ENCODE data around the gene EYS. TPM values are rescaled to one million over a fixed set of nuclear protein-coding genes. Genes with fewer than 3 reads are reported as not detected.

The EYS gene
- total and polyA plus RNA-seq, 9 of the 15 experiments (the other 6 are each of a cell fraction or from before 2014, with no cell fraction given): 0.03 to 0.36 (median 0.10) TPM; not detected in 2

DNA sequence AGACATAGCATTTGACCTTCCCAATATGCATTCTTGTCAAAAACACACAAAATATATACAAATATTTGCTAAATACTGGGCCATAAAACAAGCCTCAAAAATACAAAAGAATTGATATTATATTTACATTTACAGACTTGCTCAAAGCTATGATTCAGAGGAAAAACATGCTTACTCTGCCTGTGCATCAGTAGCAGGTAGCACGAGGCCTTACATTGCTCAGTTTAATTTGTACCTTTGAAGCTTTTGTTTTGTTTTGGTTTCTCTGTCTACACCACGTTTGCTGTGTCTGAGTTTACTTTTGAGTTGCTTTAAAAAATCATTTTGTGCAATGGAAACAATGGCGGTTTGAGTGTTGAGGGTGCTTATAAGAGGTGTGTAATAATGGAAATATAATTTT is 1972.1 kb downstream of the EYS start:
- Histone ChIP-seq H3K4me2 (ENCODE audit: insufficient read depth, low read length) (no peak overlapping the region), H3K27me3 (ENCODE audit: control insufficient read depth in 2 of 2, insufficient read depth in 2 of 2, low read length in 2 of 2) (no peaks in the 10 kb centered on the region), H3K9me3 (replicated peaks; ENCODE audit: control insufficient read depth, insufficient read depth, low read depth, low read length) (no peaks in the 10 kb centered on the region; the same call in 1 of the 2 replicates), H3K9me1 (ENCODE audit: control insufficient read depth, insufficient read depth, low read length) (no peaks in the 10 kb centered on the region), H3K4me3 (no peak overlapping the region), H3K9ac (ENCODE audit: insufficient read depth in 1 of 2, low read depth in 2 of 2, low read length in 2 of 2) (no peak overlapping the region), H4K20me1 (replicated peaks; ENCODE audit: control insufficient read depth, insufficient read depth, low read length) (no peaks in the 10 kb centered on the region), H3K79me2 (ENCODE audit: control insufficient read depth, insufficient read depth, low read length) (no peaks in the 10 kb centered on the region), H3K27ac (ENCODE audit: extremely low read depth, low read depth, low read length) (no peak overlapping the region), H3K4me1 (replicated peaks in 1 of 2; ENCODE audit: control insufficient read depth in 2 of 2, insufficient read depth in 2 of 2, low read length in 2 of 2) (no peaks in the 10 kb centered on the region), H3K36me3 (ENCODE audit: control insufficient read depth, insufficient read depth, low read length) (no peaks in the 10 kb centered on the region), H2AFZ (ENCODE audit: low read depth, low read length) (no peak overlapping the region)
- CTCF ChIA-PET (ENCODE audit: low intra/inter-chr PET ratio): no interaction called here
- intact Hi-C loops (cut with micrococcal nuclease) (no loop called here), in situ Hi-C loops (cut with MboI) (no loop called here)
- 0% methylated on average over 3 of the region's 3 CpGs for WGBS (ENCODE audit: insufficient coverage, low coverage, missing lambda C conversion rate)
- TF ChIP-seq CREB3 (tag; conservative IDR thresholded peaks at IDR 0.05; ENCODE audit: low read depth) (no peak), YY1 (IDR thresholded peaks at IDR 0.05; ENCODE audit: borderline replicate concordance in 1 of 3, control insufficient read depth in 1 of 3, extremely low read depth in 1 of 3, insufficient read depth in 3 of 3, insufficient read length in 1 of 3, insufficient replicate concordance in 2 of 3, low read depth in 1 of 3, low read length in 2 of 3) (no peak), LCOR (CRISPR knock-in tag; IDR thresholded peaks at IDR 0.05) (no peak)
- no peak for ATAC-seq
- POLR2A ChIA-PET: no interaction called here
- no peak for DNase-seq (ENCODE audit: extremely low read depth in 1 of 4, low spot score in 3 of 4)
- FAIRE-seq: no peak
- BruUV-seq (replicated peaks): no TSS peak

DNA sequence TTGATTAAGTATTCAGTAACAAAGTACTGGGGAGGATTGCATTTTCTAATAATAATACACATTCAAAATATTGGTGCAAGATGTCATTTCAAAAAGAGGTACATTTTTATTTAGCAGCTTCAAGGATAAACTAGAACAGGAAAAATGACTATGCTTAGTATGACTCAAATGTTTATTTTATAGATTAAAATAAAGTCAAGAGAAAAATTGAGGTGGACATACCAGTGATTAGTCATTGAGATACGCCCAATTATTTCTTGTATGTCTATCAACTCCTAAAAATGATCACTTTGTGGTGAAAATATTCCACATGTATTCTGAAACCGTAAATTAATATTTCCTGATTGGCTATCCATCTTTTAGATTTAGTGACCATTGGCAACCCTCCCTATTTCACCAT is 1974.7 kb downstream of the EYS start:
- Histone ChIP-seq H3K27me3 (ENCODE audit: control insufficient read depth in 2 of 2, insufficient read depth in 2 of 2, low read length in 2 of 2) (no peaks in the 10 kb centered on the region), H3K79me2 (ENCODE audit: control insufficient read depth, insufficient read depth, low read length) (no peaks in the 10 kb centered on the region), H3K4me1 (replicated peaks in 1 of 2; ENCODE audit: control insufficient read depth in 2 of 2, insufficient read depth in 2 of 2, low read length in 2 of 2) (no peaks in the 10 kb centered on the region), H3K36me3 (ENCODE audit: control insufficient read depth, insufficient read depth, low read length) (no peaks in the 10 kb centered on the region), H3K9ac (ENCODE audit: insufficient read depth in 1 of 2, low read depth in 2 of 2, low read length in 2 of 2) (no peak overlapping the region), H3K27ac (ENCODE audit: extremely low read depth, low read depth, low read length) (no peak overlapping the region), H3K9me1 (ENCODE audit: control insufficient read depth, insufficient read depth, low read length) (no peaks in the 10 kb centered on the region), H3K4me2 (ENCODE audit: insufficient read depth, low read length) (no peak overlapping the region), H2AFZ (ENCODE audit: low read depth, low read length) (no peak overlapping the region), H3K4me3 (no peak overlapping the region), H3K9me3 (replicated peaks; ENCODE audit: control insufficient read depth, insufficient read depth, low read depth, low read length) (no peaks in the 10 kb centered on the region), H4K20me1 (replicated peaks; ENCODE audit: control insufficient read depth, insufficient read depth, low read length) (no peaks in the 10 kb centered on the region)
- WGBS (ENCODE audit: insufficient coverage, low coverage, missing lambda C conversion rate): 0% methylated on average over 2 of the region's 2 CpGs
- FAIRE-seq (no peak), DNase-seq (ENCODE audit: extremely low read depth in 1 of 4, low spot score in 3 of 4) (no peak), ATAC-seq (no peak)
- in situ Hi-C loops (cut with MboI) (no loop called here), intact Hi-C loops (cut with micrococcal nuclease) (no loop called here)
- ChIA-PET POLR2A (interaction anchor here (0.6 kb wide), 1 partner anchor 28 kb away, joined by 3 read pairs; no protein-coding TSS in a partner anchor), CTCF (ENCODE audit: low intra/inter-chr PET ratio) (no interaction called here)
- BruUV-seq (replicated peaks): no TSS peak
- no peak for TF ChIP-seq ZFX (CRISPR knock-in tag; IDR thresholded peaks at IDR 0.05)
- TF ChIP-seq FOXJ3 (CRISPR knock-in tag; IDR thresholded peaks at IDR 0.05): no peak
- no peak for TF ChIP-seq ARHGAP35 (IDR thresholded peaks at IDR 0.05; ENCODE audit: partially characterized antibody)
- no peak for TF ChIP-seq PTBP1 (IDR thresholded peaks at IDR 0.05; ENCODE audit: low read depth, low read length)
- no peak for TF ChIP-seq CCNT2 (IDR thresholded peaks at IDR 0.05; ENCODE audit: borderline replicate concordance, extremely low read depth, insufficient read length, low read depth, low read length)
- TF ChIP-seq, protein P1, sequence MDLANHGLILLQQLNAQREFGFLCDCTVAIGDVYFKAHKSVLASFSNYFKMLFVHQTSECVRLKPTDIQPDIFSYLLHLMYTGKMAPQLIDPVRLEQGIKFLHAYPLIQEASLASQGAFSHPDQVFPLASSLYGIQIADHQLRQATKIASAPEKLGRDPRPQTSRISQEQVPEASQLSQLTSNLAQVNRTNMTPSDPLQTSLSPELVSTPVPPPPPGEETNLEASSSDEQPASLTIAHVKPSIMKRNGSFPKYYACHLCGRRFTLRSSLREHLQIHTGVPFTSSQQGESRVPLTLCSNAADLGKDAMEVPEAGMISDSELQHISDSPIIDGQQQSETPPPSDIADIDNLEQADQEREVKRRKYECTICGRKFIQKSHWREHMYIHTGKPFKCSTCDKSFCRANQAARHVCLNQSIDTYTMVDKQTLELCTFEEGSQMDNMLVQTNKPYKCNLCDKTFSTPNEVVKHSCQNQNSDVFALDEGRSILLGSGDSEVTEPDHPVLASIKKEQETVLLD (IDR thresholded peaks at IDR 0.05): no peak
- TF ChIP-seq, protein P2, sequence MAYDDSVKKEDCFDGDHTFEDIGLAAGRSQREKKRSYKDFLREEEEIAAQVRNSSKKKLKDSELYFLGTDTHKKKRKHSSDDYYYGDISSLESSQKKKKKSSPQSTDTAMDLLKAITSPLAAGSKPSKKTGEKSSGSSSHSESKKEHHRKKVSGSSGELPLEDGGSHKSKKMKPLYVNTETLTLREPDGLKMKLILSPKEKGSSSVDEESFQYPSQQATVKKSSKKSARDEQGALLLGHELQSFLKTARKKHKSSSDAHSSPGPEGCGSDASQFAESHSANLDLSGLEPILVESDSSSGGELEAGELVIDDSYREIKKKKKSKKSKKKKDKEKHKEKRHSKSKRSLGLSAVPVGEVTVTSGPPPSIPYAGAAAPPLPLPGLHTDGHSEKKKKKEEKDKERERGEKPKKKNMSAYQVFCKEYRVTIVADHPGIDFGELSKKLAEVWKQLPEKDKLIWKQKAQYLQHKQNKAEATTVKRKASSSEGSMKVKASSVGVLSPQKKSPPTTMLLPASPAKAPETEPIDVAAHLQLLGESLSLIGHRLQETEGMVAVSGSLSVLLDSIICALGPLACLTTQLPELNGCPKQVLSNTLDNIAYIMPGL (CRISPR knock-in tag; IDR thresholded peaks at IDR 0.05): no peak
- TF ChIP-seq PHTF2 (CRISPR knock-in tag; IDR thresholded peaks at IDR 0.05): no peak
- TF ChIP-seq EHMT2 (IDR thresholded peaks at IDR 0.05): no peak
